ENCODE data around the gene PPP2R5B.

DNA sequence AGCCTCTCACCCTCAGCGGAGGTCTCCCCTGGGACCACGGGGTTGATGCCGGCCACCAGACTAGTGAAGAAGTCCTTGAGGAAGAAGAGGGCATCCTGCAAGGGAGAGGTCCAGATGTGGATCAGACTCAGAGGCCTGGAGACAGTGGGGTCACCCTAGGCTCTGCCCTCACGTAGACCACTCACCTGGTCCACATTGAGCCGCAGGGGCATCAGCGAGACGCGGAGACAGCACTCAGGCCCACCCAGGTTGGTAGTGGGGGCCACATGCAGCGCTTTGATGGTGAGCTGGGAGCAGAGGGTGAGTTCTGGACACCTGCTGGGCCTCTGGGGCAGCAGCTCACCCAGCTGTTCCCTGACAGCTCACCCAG lies 26.4 kb upstream of the PPP2R5B start:
- no peak for TF ChIP-seq CTCF (IDR thresholded peaks at IDR 0.05)
- TF ChIP-seq EZH2phosphoT487 (IDR thresholded peaks at IDR 0.05) = no peak
